NT2/D1 (cell line): ENCODE data around the gene MINAR1.

Source experiments
- YY1 ChIP-seq: IDR thresholded peaks from 2 replicates; pipeline ENCODE4 v1.6.1; 2011; ENCODE audit not compliant: insufficient read length, insufficient read depth
- ZNF274 ChIP-seq: IDR thresholded peaks from 2 replicates; pipeline ENCODE4 v1.6.1; 2011; ENCODE audit warnings: mild to moderate bottlenecking, low read depth, low read length

DNA sequence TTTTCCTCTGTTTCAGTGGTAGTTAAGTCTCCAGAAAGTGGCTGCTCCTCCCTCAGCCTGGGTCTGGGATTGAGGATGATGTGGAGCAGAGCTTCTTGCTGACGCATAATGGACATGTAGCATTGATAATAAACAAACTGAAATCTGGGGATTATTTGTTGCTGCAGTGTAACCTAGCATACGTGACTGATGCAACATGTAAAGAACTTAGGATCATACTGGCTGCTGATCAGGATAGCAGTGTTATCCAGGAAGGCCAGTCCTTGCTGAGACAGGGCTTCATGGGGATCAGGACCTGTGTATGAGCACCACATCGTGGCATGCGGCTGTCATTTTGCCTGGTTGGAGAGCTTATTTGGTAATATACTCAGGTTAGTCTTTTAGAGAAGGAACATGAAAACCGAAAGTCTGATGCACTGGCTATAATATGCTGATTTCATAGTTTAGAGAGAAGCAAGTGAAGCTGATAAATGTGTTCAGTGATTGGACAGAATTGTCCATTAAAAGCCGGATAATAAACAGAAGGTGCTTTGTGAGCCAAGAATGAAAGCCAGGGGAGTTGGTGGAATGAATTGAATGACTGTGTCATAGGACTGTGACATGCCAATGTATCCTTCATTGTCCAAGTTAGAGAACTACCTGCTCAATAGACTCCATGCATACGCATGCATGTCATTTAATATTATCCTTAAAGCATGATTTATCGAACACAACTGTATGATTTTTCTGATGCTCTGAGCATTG lies 4.1 kb downstream of the MINAR1 start:
- no peak for TF ChIP-seq YY1
- TF ChIP-seq ZNF274: no peak
